WTC11 (cell line): Measurements from ENCODE around the gene P3H2. TPM values are rescaled to one million over a fixed set of nuclear protein-coding genes. Genes with fewer than 3 reads are reported as not detected.

ENCODE experiments used
- ATAC-seq: fragments of 200-7000 bp; cut with Tn5 transposase; 2 replicates; pipeline ENCODE4 v1.10.0; 2021; ENCODE audit warnings: mild to moderate bottlenecking, moderate library complexity
- CTCF ChIA-PET: fragments of 300-600 bp; sonication (Branson Sonifier 250); formaldehyde crosslinking; loops from one replicate; lab custom pipeline; 2021; ENCODE audit warnings: antibody characterized with exemption; lab: Charles Lee
- POLR2A ChIA-PET: fragments of 350-600 bp; sonication (Branson Sonifier 250); formaldehyde crosslinking; loops from one replicate; lab custom pipeline; 2021; ENCODE audit warnings: antibody characterized with exemption; lab: Charles Lee
- DNase-seq: peaks from one replicate; pipeline ENCODE4 v3.0.0; 2021; ENCODE audit warnings: low spot score
- H3K27ac Mint-ChIP-seq: 2 replicates; pipeline ENCODE4 v1.8.0; 2021; ENCODE audit warnings: mixed read lengths
- H3K27me3 Mint-ChIP-seq: 2 replicates; pipeline ENCODE4 v1.8.0; 2021; ENCODE audit warnings: low read depth, mild to moderate bottlenecking, moderate library complexity, mixed read lengths
- H3K36me3 Mint-ChIP-seq: 2 replicates; pipeline ENCODE4 v1.8.0; 2021; ENCODE audit warnings: mixed read lengths
- H3K4me1 Mint-ChIP-seq: 2 replicates; pipeline ENCODE4 v1.8.0; 2022; ENCODE audit warnings: mixed read lengths
- H3K4me3 Mint-ChIP-seq: 2 replicates; pipeline ENCODE4 v1.8.0; 2021; ENCODE audit warnings: mild to moderate bottlenecking, moderate library complexity, mixed read lengths
- H3K9me3 Mint-ChIP-seq: 2 replicates; pipeline ENCODE4 v1.8.0; 2021; ENCODE audit warnings: mixed read lengths
- ATF1 ChIP-seq: sonication (generic); formaldehyde crosslinking; IDR thresholded peaks from 2 replicates; pipeline ENCODE4 v1.8.1; 2023; ENCODE audit warnings: mild to moderate bottlenecking, moderate library complexity, missing genetic modification reagents
- ATF3 ChIP-seq: sonication (generic); formaldehyde crosslinking; conservative IDR thresholded peaks from 2 replicates; pipeline ENCODE4 v1.8.1; 2022; ENCODE audit warnings: mild to moderate bottlenecking, missing genetic modification reagents
- CBFB ChIP-seq: sonication (generic); formaldehyde crosslinking; IDR thresholded peaks from 2 replicates; pipeline ENCODE4 v1.8.1; 2022; ENCODE audit warnings: mild to moderate bottlenecking, low read depth, missing genetic modification reagents
- CREB1 ChIP-seq: sonication (generic); formaldehyde crosslinking; IDR thresholded peaks from 2 replicates; pipeline ENCODE4 v1.8.0; 2023; ENCODE audit warnings: mild to moderate bottlenecking, missing genetic modification reagents
- ERG ChIP-seq: fragments of 250-450 bp; sonication (Bioruptor Pico); IDR thresholded peaks from 2 replicates; pipeline ENCODE4 v1.8.0; 2021; ENCODE audit warnings: mild to moderate bottlenecking
- ESRRA ChIP-seq: sonication (generic); formaldehyde crosslinking; IDR thresholded peaks from 2 replicates; pipeline ENCODE4 v1.8.1; 2022; ENCODE audit warnings: mild to moderate bottlenecking, missing genetic modification reagents, borderline replicate concordance
- FOXP4 ChIP-seq: sonication (generic); formaldehyde crosslinking; IDR thresholded peaks from 2 replicates; pipeline ENCODE4 v1.8.0; 2022; ENCODE audit warnings: mild to moderate bottlenecking, missing genetic modification reagents
- GABPB1 ChIP-seq: sonication (generic); formaldehyde crosslinking; IDR thresholded peaks from 2 replicates; pipeline ENCODE4 v1.8.1; 2023; ENCODE audit warnings: mild to moderate bottlenecking, missing genetic modification reagents
- NFYB ChIP-seq: sonication (generic); formaldehyde crosslinking; conservative IDR thresholded peaks from 2 replicates; pipeline ENCODE4 v1.8.0; 2022; ENCODE audit warnings: low read depth, missing genetic modification reagents
- NR1H2 ChIP-seq: sonication (generic); formaldehyde crosslinking; IDR thresholded peaks from 2 replicates; pipeline ENCODE4 v1.9.0; 2021; ENCODE audit warnings: mild to moderate bottlenecking, moderate library complexity, missing genetic modification reagents
- OVOL2 ChIP-seq: fragments of 250-450 bp; sonication (Bioruptor Pico); IDR thresholded peaks from 2 replicates; pipeline ENCODE4 v1.9.0; 2021; ENCODE audit warnings: mild to moderate bottlenecking, borderline replicate concordance
- SMAD3 ChIP-seq: sonication (generic); formaldehyde crosslinking; IDR thresholded peaks from 2 replicates; pipeline ENCODE4 v1.8.0; 2022; ENCODE audit warnings: missing genetic modification reagents, mild to moderate bottlenecking, borderline replicate concordance
- SMAD4 ChIP-seq: sonication (generic); formaldehyde crosslinking; IDR thresholded peaks from 2 replicates; pipeline ENCODE4 v1.8.0; 2022; ENCODE audit warnings: mild to moderate bottlenecking, missing genetic modification reagents
- TEAD1 ChIP-seq: sonication (generic); formaldehyde crosslinking; IDR thresholded peaks from 2 replicates; pipeline ENCODE4 v1.8.0; 2022; ENCODE audit warnings: mild to moderate bottlenecking, missing genetic modification reagents
- ZBTB21 ChIP-seq: sonication (generic); formaldehyde crosslinking; IDR thresholded peaks from 2 replicates; pipeline ENCODE4 v1.8.1; 2023; ENCODE audit warnings: mild to moderate bottlenecking, missing genetic modification reagents, borderline replicate concordance
- ZBTB43 ChIP-seq: sonication (generic); formaldehyde crosslinking; IDR thresholded peaks from 2 replicates; pipeline ENCODE4 v1.8.1; 2023; ENCODE audit warnings: mild to moderate bottlenecking, missing genetic modification reagents
- ZNF396 ChIP-seq: fragments of 250-450 bp; sonication (Bioruptor Pico); IDR thresholded peaks from 2 replicates; pipeline ENCODE4 v1.8.0; 2021; ENCODE audit warnings: mild to moderate bottlenecking, moderate library complexity, borderline replicate concordance
- ZNF423 ChIP-seq: fragments of 250-450 bp; sonication (Bioruptor Pico); IDR thresholded peaks from 2 replicates; pipeline ENCODE4 v2.1.2; 2022; ENCODE audit warnings: mild to moderate bottlenecking, moderate library complexity
- ZNF512 ChIP-seq: sonication (generic); formaldehyde crosslinking; IDR thresholded peaks from 2 replicates; pipeline ENCODE4 v1.8.1; 2022; ENCODE audit warnings: missing genetic modification reagents, borderline replicate concordance
- total RNA-seq: library from RNA; stranded (reverse); gene quantifications from 3 replicates; pipeline ENCODE4 v1.2.3, GENCODE V29; 2021

The P3H2 gene
- total RNA-seq, 1 experiment from 2014 or later = 29.4 TPM

- H3K36me3 Mint-ChIP-seq = no peaks in the 10 kb centered on the region
- H3K27ac Mint-ChIP-seq = no peak overlapping the region
- H3K9me3 Mint-ChIP-seq = no peaks in the 10 kb centered on the region
- CTCF ChIA-PET = interaction anchor here (1.3 kb wide), 1 partner anchor 56 kb away, joined by 4 read pairs; no protein-coding TSS in a partner anchor
- DNase-seq (no peak), ATAC-seq (no peak)
- POLR2A ChIA-PET = interaction anchor here (1.0 kb wide), 1 partner anchor 29 kb away, joined by 3 read pairs; no protein-coding TSS in a partner anchor
- H3K4me1 Mint-ChIP-seq = peaks cover 59% of the 10 kb centered on the region
- no peaks in the 10 kb centered on the region for H3K27me3 Mint-ChIP-seq
- TF ChIP-seq ERG = no peak
- no peak for TF ChIP-seq NFYB
- no peak for TF ChIP-seq TEAD1 (CRISPR knock-in tag)
- TF ChIP-seq SMAD3 (CRISPR knock-in tag) = no peak
- TF ChIP-seq ZNF423 (CRISPR knock-in tag) = no peak
- TF ChIP-seq OVOL2 (CRISPR knock-in tag) = no peak
- no peak for TF ChIP-seq CBFB (CRISPR knock-in tag)
- TF ChIP-seq SMAD4 = no peak
- no peak for TF ChIP-seq ESRRA (CRISPR knock-in tag)
- no peak for TF ChIP-seq ZNF396
- no peak overlapping the region for H3K4me3 Mint-ChIP-seq
Observed at GRCh38 chr3:190004656-190005055, 116.0 kb downstream of the P3H2 start.

- Mint-ChIP-seq H3K27me3 (no peaks in the 10 kb centered on the region), H3K27ac (no peak overlapping the region), H3K36me3 (no peaks in the 10 kb centered on the region), H3K9me3 (no peaks in the 10 kb centered on the region), H3K4me1 (peaks cover 57% of the 10 kb centered on the region), H3K4me3 (no peak overlapping the region)
- TF ChIP-seq ZBTB21 = no peak
- TF ChIP-seq SMAD3 (CRISPR knock-in tag) = no peak
- TF ChIP-seq CBFB (CRISPR knock-in tag) = no peak
- no peak for TF ChIP-seq ZNF423 (CRISPR knock-in tag)
- no peak for TF ChIP-seq OVOL2 (CRISPR knock-in tag)
- TF ChIP-seq CREB1 (CRISPR knock-in tag) = no peak
- no peak for TF ChIP-seq ZBTB43 (CRISPR knock-in tag)
- no peak for TF ChIP-seq ATF3 (CRISPR knock-in tag)
- no peak for TF ChIP-seq FOXP4 (CRISPR knock-in tag)
- no peak for TF ChIP-seq GABPB1 (CRISPR knock-in tag)
- TF ChIP-seq NR1H2 (CRISPR knock-in tag) = no peak
- no peak for TF ChIP-seq ATF1
- CTCF ChIA-PET = no interaction called here
- ATAC-seq (no peak), DNase-seq (no peak)
- POLR2A ChIA-PET = interaction anchor here (1.0 kb wide), 1 partner anchor 30 kb away, joined by 3 read pairs; no protein-coding TSS in a partner anchor
Observed at GRCh38 chr3:190003681-190004123, 117.0 kb downstream of the P3H2 start.

GRCh38 chr3:190003068-190003467 lies 117.6 kb downstream of the P3H2 start:
- H3K4me3 Mint-ChIP-seq = no peak overlapping the region
- POLR2A ChIA-PET = no interaction called here
- DNase-seq (no peak), ATAC-seq (no peak)
- no peaks in the 10 kb centered on the region for H3K9me3 Mint-ChIP-seq
- no peaks in the 10 kb centered on the region for H3K27me3 Mint-ChIP-seq
- peaks cover 57% of the 10 kb centered on the region for H3K4me1 Mint-ChIP-seq
- no peak for TF ChIP-seq ZNF512
- no peak overlapping the region for H3K27ac Mint-ChIP-seq
- CTCF ChIA-PET = interaction anchor here (0.7 to 1.2 kb wide), 3 partner anchors 43 to 319 kb away, joined by 3 read pairs; partner anchors contain the start of gene CLDN1
- H3K36me3 Mint-ChIP-seq = no peaks in the 10 kb centered on the region
